HepG2 (cell line): ENCODE data around the gene ENAH. TPM values are rescaled to one million over a fixed set of nuclear protein-coding genes. Genes with fewer than 3 reads are reported as not detected.
A peak's percentile ranks its signal among the peaks of the same experiment; 100 is the strongest.

Source experiments
- ATF5 ChIP-seq: sonication (generic); formaldehyde crosslinking; IDR thresholded peaks from 2 replicates; pipeline ENCODE4 v1.4.0; 2020; ENCODE audit warnings: mild to moderate bottlenecking, low read depth, missing genetic modification reagents
- HNRNPLL ChIP-seq: fragments of 200-400 bp; formaldehyde crosslinking; IDR thresholded peaks from 2 replicates; pipeline ENCODE4 v1.6.1; 2017; ENCODE audit warnings: mild to moderate bottlenecking, low read depth, low read length; ENCODE audit not compliant: poor library complexity, severe bottlenecking
- KLF9 ChIP-seq: IDR thresholded peaks from 2 replicates; pipeline ENCODE4 v1.6.1; 2016; ENCODE audit warnings: low read depth
- MLXIP ChIP-seq: sonication (generic); formaldehyde crosslinking; IDR thresholded peaks from 2 replicates; pipeline ENCODE4 v1.9.0; 2021; ENCODE audit warnings: missing genetic modification reagents, borderline replicate concordance
- MYNN ChIP-seq: sonication (generic); formaldehyde crosslinking; IDR thresholded peaks from 2 replicates; pipeline ENCODE4 v1.4.0; 2020; ENCODE audit warnings: mild to moderate bottlenecking, low read depth, missing genetic modification reagents
- MYPOP ChIP-seq: sonication (generic); formaldehyde crosslinking; IDR thresholded peaks from 2 replicates; pipeline ENCODE4 v1.8.1; 2023; ENCODE audit warnings: mild to moderate bottlenecking, moderate library complexity, missing genetic modification reagents
- NFIB ChIP-seq: sonication (generic); formaldehyde crosslinking; IDR thresholded peaks from 2 replicates; pipeline ENCODE4 v1.9.0; 2021; ENCODE audit warnings: missing genetic modification reagents, mild to moderate bottlenecking, borderline replicate concordance
- NFYB ChIP-seq: sonication (generic); formaldehyde crosslinking; IDR thresholded peaks from 2 replicates; pipeline ENCODE4 v1.4.0; 2020; ENCODE audit warnings: missing genetic modification reagents
- NR2C2 ChIP-seq: sonication (generic); formaldehyde crosslinking; IDR thresholded peaks from 2 replicates; pipeline ENCODE4 v1.4.0; 2020; ENCODE audit warnings: missing genetic modification reagents, mild to moderate bottlenecking, moderate library complexity, borderline replicate concordance
- PRMT3 ChIP-seq: sonication (generic); formaldehyde crosslinking; IDR thresholded peaks from 2 replicates; pipeline ENCODE4 v1.8.1; 2022; ENCODE audit warnings: low read depth, mild to moderate bottlenecking, moderate library complexity, missing genetic modification reagents, borderline replicate concordance
- RXRA ChIP-seq: sonication (generic); formaldehyde crosslinking; IDR thresholded peaks from 2 replicates; pipeline ENCODE4 v1.5.1; 2020; ENCODE audit warnings: missing genetic modification reagents
- SIX4 ChIP-seq: sonication (generic); formaldehyde crosslinking; IDR thresholded peaks from 2 replicates; pipeline ENCODE4 v1.4.0; 2020; ENCODE audit warnings: missing genetic modification reagents
- TERF1 ChIP-seq: sonication (generic); formaldehyde crosslinking; IDR thresholded peaks from 2 replicates; pipeline ENCODE4 v1.8.0; 2022; ENCODE audit warnings: mild to moderate bottlenecking, missing genetic modification reagents, moderate library complexity
- TOE1 ChIP-seq: sonication (generic); formaldehyde crosslinking; IDR thresholded peaks from 2 replicates; pipeline ENCODE4 v1.4.0; 2020; ENCODE audit warnings: mild to moderate bottlenecking, missing genetic modification reagents
- TRIM22 ChIP-seq: fragments of 450-650 bp; IDR thresholded peaks from 2 replicates; pipeline ENCODE4 v1.6.1; 2017
- ZBTB7A ChIP-seq: sonication (generic); formaldehyde crosslinking; IDR thresholded peaks from 2 replicates; pipeline ENCODE4 v1.8.0; 2022; ENCODE audit warnings: mild to moderate bottlenecking, missing genetic modification reagents
- ZNF34 ChIP-seq: sonication (generic); formaldehyde crosslinking; IDR thresholded peaks from 2 replicates; pipeline ENCODE4 v1.4.0; 2020; ENCODE audit warnings: mild to moderate bottlenecking, missing genetic modification reagents, borderline replicate concordance
- ZNF343 ChIP-seq: sonication (generic); formaldehyde crosslinking; IDR thresholded peaks from 2 replicates; pipeline ENCODE4 v1.4.0; 2020; ENCODE audit warnings: mild to moderate bottlenecking, missing genetic modification reagents
- ZNF800 ChIP-seq: sonication (generic); formaldehyde crosslinking; IDR thresholded peaks from 2 replicates; pipeline ENCODE4 v1.4.0; 2020; ENCODE audit warnings: missing genetic modification reagents
- polyA plus RNA-seq, 8 experiments: library from polyadenylated mRNA; depleted of rRNA in 3 of 8; stranded (reverse) in 7 of 8; unstranded in 1 of 8; fragments of >200 nt; fragmentation: Illumina TruSeq in 4 of 8; extraction: Trizol in 4 of 8; gene quantifications; 2 replicates each; pipeline versions ENCODE4 v1.2.1 to v1.2.3, GENCODE V29; 2011 to 2016; ENCODE audit warnings: low read depth in 4 of 8, missing spikeins in 1 of 8, mixed read lengths in 1 of 8; ENCODE audit not compliant: insufficient read depth in 1 of 8
- total RNA-seq, 5 experiments: library from RNA; depleted of rRNA; stranded (reverse); fragments of >200 nt; fragmentation: Illumina TruSeq; extraction: Trizol; gene quantifications; 2 replicates each; pipeline ENCODE4 v1.2.3, GENCODE V29; 2016; ENCODE audit warnings: low read depth in 1 of 5

ENAH gene
- total and polyA plus RNA-seq, 2 of the 13 experiments (the other 11 are each of a cell fraction or from before 2014, with no cell fraction given) = 22.1 to 58.3 TPM

- TF ChIP-seq MLXIP (CRISPR knock-in tag) (no peak), PRMT3 (CRISPR knock-in tag) (no peak), ZBTB7A (no peak), NR2C2 (CRISPR knock-in tag) (peak; percentile 25; the same call in 1 of the 2 replicates), MYPOP (0 out of 2 replicates have a peak, but pooled peaks have one; percentile 60), KLF9 (CRISPR knock-in tag) (no peak; the same call in 1 of the 2 replicates), MYNN (CRISPR knock-in tag) (no peak), ZNF34 (CRISPR knock-in tag) (peak; percentile 94), NFYB (CRISPR knock-in tag) (no peak), TOE1 (CRISPR knock-in tag) (no peak), RXRA (CRISPR knock-in tag) (peak; percentile 65), TRIM22 (no peak), ATF5 (CRISPR knock-in tag) (no peak), NFIB (CRISPR knock-in tag) (no peak), HNRNPLL (peak; percentile 54), ZNF800 (CRISPR knock-in tag) (no peak), TERF1 (CRISPR knock-in tag) (no peak), SIX4 (peak; percentile 25; the same call in 1 of the 2 replicates), ZNF343 (no peak)
These were observed 177.7 kb downstream of the ENAH start (continued) for GRCh38 chr1:225474986-225475820.
